Activated CD4-positive, CD25-positive, alpha-beta regulatory T cell treated with anti-CD3 and anti-CD28 coated beads, Interleukin-2, amount 50 U/mL, for 24 hours (primary cell): ENCODE data around the gene RIMBP2.

Source experiments
- ATAC-seq, 2 donors: fragments of 150-1000 bp; cut with Tn5 transposase; one replicate each; pipeline ENCODE4 v1.10.0; 2021; ENCODE audit warnings: mild to moderate bottlenecking in 1 of 2, moderate library complexity in 1 of 2

The RIMBP2 gene

DNA sequence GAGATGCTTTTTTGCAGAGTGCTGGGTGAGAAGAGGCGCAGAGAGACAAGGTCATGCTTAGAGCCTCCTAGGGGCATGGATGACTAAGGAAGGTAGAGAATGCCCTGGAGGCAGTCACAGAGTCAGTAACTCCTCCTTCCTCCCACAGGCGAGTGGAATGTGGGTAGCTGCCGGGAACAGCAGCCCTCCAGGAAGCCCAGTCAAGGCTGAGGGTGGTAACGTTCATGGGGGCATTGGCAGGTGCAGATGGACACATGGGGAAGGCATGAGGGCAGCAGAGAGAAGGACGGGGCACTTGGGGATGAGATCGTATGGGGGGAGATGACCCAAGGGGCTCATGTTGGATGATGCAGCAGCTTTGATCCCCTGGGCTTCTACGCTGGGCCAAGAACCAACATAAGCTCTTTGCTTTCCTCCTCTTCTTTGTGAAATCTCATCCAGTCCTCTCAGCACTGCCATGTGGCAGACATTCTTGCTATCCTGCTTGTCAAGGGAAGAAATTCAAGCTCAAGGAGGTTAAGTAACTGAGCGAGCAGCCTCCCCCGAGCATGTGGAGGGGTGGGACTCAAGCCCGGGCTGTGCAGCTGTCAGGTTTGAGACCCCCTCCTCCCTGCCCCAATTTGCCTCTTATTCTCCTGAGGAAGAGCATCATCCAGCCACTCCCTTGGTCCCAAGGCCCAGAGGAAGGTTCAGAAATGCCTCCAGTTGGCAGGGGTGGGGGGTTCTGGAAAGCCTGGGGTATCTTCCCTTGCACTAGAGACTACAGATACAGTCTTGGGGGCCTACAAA, 190.5 kb downstream of the RIMBP2 start:
- ATAC-seq: no peak

DNA sequence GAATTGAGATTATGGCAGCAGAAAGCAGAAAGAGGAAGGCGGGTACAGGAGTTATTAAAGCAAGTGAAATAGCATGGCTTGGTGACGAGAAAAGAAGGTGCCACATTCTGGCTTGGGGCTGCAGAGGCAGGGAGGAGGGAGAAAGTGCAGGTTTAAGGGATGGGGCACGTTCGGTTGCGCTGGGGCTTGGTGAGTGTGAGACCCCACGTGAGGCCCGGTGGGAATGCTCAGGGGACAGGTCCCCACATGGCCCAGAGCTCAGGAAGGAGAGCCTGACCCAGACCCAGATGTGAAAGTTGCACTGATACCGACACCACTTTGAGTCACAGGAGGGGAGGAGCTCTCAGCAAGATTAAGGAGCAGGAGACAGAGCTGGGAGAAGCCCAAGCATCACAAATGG, 191.3 kb downstream of the RIMBP2 start:
- ATAC-seq: no peak

DNA sequence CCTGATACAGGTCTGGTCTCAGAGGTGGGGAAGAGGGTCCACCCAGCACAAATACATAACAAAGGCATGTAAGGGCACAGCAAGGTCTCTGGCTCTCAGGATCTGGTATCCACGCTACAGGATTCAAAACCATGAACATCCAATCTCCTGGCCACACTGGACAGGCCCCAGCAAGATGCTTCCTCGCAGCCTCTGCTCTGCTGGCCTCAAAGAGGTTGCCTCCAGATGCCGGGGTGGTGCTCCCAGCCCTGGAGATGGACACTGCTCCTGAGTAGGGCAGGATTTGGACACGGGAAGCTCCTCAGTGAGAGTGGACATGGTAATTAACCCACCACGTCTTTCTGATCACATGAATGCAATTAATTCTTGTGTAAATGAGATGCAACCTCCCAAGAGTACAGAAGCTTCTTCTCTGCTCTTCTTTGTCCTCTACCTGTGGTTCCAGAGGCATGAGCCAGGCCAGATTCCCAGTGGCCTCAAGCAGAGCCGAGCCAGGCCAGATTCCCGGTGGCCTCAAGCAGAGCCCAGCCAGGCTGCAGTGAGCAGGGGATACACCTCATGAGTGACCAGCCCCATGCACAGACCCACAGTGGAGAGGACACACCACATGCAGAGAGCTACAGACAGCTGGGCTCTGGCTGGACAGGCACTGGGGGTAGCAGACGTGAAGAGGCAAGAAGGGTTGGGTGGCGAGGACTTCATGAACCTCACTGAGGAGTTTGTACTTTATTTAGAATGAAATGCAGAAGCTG, 192.1 kb downstream of the RIMBP2 start:
- ATAC-seq: no peak

DNA sequence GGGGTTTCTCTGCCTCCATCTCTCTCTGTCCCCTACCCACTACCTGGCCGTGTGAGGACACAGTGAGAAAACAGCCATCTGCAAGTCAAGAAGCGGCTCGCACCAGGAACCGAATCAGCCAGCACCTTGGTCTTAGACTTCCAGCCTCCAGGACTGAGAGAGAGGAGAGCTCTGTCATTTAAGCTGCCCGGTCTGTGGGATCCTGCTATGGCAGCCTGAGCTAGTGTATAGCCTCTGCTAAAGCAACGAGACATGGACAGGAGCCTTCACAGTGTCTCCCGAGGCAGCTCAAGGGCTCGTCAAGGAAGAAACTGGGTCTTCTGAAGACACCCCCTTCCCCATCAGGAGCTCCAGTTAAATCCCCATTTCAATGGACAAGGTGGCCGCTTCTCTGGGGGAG, 192.9 kb downstream of the RIMBP2 start:
- no peak for ATAC-seq

DNA sequence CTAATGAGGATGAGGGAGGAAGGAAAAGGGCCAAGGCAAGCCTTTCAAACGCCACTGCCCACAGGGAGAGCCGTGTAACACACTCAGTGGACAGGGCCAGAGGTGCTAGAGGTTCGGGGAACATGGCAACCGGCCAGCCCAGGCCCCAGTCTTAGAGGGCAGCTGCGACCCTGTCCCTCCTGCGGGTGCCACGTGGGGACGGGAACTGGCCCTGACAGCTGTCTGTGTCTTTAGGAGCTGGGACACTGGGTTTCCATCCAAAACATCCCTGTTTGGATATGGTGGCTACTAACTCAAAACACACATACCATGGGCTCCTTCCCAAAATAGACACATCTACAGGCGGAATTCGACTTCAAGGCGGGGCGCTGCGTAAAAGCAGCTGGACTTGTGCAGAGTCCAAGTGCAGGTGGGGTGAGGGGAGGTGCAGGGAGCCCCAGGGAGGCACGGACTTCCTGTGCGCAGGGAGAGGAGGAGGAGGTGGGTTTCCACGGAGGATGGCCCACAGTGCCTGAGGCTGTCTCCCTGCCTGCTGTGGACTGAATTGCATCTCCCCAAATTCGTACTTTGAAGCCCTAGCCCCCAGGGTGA, 193.8 kb downstream of the RIMBP2 start:
- ATAC-seq: no peak

DNA sequence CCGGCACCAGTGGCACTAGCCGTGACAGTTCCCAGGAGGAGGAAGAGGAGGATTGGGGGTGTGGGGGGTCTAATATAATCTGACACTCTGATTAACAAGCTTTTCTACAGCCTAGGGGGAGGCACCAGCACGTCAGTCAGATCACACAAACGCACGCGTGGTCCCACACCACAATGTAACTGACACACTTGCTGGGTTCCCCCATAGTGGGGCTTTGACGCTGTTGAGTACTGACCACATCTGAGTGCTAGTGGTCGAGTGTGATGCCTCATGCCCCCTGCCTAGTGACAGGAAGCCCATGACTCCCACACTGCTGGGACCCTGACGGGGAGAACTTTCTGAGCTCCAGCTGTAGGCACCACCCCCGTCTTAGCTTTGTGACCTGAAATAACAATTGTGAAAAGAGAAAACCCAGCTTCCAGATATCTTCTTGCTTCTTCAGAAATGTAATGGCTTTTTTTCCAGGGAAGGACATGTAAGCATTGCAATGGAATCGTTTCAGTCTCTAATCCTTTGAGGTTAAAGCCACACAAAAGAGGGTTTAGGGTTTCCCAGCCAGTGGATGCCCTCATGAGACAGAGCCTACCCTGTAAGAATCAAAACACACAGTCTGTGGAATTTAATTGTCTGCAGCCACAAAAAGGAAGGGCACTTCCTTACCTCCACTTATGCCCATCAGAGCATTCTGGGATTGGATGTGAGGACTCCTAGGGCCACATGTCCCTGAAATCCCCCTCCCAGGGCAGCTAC, 194.5 kb downstream of the RIMBP2 start:
- no peak for ATAC-seq

DNA sequence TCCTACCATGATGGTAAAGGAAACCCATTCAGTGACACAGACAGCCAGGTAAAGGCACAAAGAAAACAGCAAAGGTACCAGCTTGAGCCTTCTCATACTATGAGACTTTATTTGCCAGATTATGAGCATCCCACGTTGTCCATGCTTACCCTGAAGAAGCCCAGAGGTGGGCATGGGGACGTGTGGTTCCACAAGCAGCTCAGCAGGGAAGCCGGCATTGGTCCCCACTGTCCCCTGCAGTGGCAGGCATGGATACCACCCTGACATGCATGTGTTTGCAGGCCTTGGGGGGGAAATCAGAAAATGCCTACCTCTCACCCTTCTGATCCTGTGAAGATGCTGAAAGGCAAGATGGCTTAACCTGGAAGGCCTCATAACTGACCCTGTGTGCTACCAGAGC, 195.3 kb downstream of the RIMBP2 start:
- ATAC-seq: no peak

DNA sequence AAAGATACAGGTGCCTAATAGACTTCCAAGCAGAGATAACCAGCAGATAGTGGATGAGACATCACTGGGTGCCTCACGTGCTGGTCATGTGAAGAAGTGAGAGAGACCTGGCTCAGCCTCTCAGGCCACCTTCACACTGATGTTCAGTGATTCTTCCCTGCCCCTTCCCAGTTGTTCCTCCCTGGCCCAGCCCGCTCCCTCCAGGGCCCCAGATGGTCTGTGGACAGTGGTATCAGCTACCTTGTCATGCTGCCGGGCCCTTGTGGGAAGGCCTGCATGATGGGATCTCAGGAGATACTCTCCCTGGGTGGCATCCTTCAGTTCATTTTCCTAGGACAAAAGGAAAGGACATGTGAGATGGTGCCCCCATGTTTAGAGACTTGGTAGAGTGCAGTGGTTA, 198.5 kb downstream of the RIMBP2 start:
- no peak for ATAC-seq

DNA sequence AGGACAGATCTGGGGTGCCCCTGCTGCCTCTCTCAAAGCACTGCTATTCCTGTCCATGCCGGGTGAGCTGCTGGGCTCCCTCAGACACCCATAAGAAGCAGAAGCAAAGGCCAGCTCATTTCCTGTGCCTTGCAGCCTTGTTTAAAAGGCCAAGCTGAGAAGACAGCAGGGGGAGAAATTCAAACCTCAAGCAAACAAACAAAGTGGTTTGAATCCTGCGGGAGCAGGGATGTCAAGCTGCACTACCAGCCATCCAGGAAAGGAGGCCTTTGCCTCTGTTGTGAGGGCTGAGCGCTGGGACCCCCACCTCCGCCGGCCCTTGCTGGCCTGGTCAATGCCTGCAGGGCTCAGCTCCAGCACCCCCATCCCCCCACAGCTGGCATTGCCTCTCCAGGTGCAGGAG, 201.9 kb downstream of the RIMBP2 start:
- no peak for ATAC-seq

DNA sequence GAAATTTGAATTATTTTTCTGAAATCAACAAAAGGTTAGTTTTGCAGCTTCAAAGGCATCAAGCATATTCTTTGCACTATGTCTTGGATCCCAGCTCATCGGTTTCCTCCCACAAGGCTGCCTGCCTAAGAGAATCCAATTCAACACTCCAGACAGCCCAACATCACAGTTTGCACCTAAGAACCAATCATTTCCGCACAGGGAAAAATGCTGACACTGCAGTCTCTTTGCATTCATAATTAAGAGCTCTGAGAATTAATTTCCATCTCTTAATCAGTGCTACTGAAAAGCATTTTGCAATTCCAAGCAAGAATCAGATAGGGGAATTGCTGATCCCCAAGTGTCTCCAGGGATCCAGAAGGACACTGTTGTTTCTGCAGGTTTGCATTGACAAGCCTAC, 202.5 kb downstream of the RIMBP2 start:
- no peak for ATAC-seq

DNA sequence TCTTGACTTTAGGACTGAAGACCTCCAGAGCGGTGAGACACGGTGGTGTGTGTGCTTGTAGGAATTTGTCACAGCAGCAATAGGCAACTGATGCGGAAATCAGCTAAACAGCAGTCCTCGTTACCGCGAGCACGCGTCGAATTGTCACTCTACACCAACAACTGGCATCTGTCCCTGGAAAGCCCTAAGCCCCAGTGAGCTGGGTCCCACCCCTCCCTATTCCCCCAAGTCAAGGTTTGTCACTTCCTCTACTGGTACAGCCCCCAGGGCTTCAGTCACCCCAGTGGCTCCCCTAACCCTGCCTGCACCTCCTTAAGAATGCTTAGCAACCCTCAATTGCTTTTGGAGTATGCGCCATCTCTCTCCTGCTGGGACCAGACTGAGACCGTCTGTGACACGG, 204.8 kb downstream of the RIMBP2 start:
- no peak for ATAC-seq

DNA sequence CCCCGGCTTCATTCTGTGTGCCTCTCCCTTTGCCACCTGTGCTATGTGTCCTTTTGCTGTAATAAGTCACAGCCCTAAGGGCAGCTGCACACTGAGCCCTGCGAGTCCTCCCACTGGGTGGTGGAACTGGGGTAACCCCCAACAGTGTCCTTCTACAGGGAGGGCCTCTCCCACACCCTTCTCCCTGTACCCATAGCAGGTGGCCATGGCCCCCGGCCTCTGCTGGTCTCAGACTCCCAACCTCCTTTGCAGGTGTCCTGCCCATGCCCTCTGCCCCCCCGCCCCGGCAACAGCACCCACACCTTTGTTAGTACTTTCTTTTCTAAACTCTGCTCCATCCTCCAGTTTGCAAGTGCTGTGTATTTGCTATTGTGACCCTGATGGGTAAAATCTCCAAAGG, 206.6 kb downstream of the RIMBP2 start:
- ATAC-seq: no peak

DNA sequence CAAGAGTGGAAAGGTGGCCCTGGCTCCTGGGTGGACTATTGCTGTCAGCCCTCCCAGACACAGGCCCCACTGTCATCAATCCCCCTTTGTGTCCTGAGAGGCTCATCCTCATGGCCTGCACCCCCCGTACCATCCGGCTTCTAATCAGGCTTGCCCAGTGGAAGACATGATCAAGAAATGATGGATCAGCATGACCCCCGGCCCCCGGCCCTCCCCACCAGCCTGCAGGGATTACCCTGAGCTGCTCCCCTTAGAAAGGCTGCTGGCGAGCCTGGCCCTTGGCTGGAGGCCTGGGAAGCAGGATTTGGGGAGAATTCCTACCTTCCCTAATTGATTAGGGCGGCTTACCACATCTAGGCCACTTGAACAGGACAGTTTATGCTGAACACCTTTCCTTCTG, 207.3 kb downstream of the RIMBP2 start:
- ATAC-seq: no peak

DNA sequence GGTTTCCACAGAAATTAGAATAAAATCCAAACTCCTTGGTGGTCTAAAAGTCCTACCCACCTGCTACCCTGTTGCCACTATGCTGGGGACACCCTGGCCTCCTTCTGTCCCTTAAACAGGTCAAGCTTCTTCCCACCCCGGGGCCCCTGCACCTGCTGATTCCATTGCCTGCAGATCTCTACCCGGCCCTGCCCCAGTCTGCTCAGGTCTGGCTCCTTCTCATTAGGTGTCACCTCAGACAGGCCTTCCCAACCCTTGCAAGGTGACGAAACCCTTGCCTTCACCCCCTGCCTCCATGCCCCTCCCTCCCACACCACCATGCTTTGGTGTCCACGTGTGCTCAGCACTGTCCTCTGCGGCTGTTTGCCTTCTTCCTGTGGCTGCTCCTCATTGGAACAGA, 207.8 kb downstream of the RIMBP2 start:
- no peak for ATAC-seq

DNA sequence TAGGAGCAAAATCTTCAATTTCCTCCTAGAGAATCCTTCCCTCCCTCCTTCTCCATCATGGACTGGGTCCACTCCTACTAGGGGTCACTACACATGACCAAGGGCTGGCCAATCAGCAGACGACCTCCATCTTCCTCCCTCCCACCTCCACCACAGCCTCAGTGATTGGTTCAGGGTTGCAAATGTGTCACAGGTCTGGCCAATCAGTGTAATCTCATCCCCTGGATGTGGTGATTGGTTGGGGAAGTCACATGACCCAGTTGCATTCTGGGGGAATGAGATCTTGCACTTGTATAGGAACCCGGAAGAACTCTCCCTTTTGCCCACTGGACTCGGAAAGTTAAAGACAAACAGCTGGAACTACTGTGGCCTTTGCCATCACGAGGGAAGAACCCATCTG, 209.3 kb downstream of the RIMBP2 start:
- no peak for ATAC-seq

DNA sequence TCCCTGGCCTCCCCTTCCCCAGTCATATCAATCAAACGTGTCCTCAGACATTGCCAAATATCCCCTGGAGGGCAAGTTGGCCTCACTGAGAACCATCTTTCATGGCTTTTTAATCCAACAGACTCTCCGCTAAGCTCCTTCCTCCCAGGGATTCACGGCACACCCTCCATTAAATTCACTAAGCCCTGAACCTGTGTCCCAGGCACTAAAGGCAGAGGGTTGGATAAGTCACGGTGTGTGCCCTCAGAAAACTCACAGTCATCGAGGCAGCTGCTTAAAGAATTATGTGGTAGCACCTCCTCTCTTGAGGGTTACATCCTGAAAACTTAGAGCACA, 211.3 kb downstream of the RIMBP2 start:
- no peak for ATAC-seq

DNA sequence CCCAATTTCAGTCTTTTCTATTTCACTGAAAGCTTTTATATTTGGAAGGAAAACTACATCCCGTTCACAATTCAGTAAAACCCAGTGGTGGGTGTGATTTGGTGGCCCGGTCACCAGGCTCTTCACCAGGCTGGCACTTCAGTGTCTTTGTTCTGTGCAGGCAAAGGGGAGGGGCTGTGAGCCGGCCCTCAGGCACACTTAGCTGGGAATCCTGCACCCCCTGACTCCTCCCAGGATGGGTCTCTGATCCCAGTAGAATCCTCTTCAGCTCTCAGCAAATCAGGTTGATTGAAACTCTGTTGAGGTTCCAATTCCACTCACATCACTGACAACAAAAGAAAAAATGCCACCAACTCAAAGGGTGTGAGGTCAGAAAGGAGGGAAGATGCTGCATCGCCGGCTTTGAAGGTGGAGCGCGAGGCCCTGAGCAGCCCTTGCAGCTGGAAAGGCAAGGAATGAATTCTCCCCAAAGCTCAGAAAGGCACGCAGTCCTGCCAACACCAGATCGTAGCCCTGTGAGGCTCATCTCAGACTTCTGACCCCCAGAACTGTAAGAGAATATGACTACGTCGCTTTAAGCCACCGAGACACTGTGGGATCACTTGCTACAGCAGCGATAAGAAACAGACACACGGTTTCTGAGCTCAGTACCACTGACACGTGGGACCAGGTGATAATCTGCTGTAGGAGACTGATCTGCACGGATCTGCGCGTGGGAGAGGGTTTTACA, 211.8 kb downstream of the RIMBP2 start:
- no peak for ATAC-seq

DNA sequence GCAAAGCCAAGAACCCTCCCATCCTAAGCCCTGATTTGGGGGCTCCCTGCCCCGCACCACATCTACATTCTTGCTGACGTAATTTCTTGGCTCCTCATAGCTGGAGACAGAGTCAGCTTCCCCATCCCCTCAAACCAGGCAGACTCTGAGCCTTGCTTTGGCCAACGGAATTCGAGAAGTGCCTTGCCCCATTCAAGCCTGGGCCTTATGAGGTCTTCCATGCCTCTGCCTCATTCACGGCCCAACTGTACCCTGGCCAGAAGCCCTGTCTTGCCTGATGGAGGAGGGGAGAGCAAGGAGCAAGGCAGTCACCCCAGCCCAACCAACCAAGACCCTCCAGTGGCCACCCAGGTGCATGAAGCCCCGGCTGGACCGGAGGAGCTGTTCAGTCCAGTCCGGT, 214.3 kb downstream of the RIMBP2 start:
- no peak for ATAC-seq

DNA sequence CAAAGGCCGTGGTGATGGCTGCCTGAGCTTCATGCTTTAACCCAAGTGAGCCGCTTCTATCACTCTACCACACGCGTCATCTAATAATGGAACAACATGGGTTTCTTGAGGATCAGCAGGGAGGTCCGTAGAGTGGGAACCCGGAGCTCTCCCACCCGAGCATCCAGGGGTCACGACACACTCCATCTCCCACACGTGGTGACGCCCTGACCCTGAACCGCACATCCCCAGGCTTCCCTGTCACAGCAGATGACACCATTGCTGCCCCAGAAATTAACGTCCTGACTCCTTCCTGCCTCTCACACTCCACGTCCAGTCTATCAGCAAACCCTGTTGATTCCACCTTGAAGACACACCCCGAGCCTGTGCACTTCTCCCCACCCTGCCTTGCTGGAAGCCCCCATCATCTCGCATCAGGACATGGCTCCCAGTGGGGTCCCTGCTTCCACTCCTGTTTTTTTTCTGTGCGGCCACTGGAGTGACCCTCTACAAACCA, 215.2 kb downstream of the RIMBP2 start:
- ATAC-seq: no peak

DNA sequence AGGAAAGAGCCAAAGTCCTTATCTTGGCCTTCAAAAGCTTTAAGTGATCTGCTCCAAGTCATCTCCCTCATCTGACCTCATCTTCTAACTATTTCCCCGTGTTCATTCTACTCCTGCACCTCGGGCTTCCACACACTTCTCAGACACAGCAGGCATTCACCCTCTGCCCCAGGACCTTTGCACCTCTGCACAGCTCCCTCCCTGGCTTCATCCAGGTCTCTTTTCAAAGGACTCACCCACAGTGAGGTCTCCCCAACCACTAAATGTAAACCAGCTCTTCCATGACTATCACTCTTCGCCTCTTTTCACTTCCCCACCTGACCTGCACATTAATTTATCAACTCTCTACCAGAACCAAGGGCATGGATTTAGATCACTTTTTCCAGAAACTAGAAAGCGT, 216.6 kb downstream of the RIMBP2 start:
- ATAC-seq: no peak

DNA sequence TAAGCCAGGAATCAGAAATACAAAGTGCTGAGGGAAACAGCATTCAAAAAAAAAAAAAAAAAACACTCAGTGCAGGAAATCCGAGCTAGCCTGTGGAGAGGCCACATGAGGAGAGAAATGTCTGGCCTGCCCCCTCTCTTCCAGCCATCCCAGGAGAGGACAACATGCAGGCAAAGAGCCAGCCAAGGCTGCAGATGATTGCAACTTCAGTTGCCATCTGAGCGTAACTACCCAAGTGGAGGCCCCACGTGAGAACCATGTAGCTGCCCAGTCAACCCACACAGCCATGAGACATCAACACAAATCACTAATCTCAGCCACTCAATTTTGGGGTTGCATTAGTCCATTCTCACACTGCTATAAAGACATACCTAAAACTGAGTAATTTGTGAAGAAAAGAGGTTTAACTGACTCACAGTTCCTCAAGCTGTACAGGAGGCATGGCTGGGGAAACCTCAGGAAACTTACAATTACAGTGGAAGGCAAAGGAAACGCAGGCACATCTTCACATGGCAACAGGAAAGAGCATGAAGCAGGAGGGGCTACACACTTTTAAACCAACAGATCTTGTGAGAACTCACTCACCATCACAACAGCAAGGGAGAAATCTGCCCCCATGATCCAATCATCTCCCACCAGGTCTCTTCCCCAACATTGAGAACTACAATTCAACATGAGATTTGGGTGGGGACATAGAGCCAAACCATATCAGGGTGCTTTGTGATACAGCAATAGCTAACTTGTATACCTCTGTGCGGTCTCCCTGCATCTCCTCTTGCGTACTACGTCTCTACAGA, 217.3 kb downstream of the RIMBP2 start:
- ATAC-seq: no peak

DNA sequence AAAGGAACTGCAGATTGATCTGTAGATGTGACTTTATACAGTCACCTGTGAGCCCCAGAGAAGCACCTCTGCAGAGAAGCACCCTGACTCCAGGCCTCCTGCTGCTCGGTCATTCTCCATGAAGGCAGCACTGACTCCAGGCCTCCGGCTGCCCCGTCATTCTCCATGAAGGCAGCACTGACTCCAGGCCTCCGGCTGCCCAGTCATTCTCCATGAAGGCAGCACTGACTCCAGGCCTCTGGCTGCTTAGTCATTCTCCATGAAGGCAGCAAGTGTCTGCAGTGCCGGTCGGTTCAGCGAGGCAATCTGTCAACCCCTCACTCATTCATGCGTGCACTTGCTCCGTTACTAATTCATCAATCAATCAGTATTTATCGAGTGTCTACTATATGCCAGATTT, 218.1 kb downstream of the RIMBP2 start:
- ATAC-seq: no peak
